Activated naive CD8-positive, alpha-beta T cell (primary cell): ENCODE results near the gene CLMN.

ENCODE experiments used
- H3K27ac Mint-ChIP-seq: one replicate; pipeline ENCODE4 v1.8.0; 2021; ENCODE audit warnings: mixed read lengths
- H3K27me3 Mint-ChIP-seq: one replicate; pipeline ENCODE4 v1.8.0; 2021; ENCODE audit warnings: mixed read lengths
- H3K36me3 Mint-ChIP-seq: one replicate; pipeline ENCODE4 v1.8.0; 2021; ENCODE audit warnings: mixed read lengths
- H3K4me1 Mint-ChIP-seq: one replicate; pipeline ENCODE4 v1.8.0; 2021; ENCODE audit warnings: low read depth, mixed read lengths
- H3K4me3 Mint-ChIP-seq: one replicate; pipeline ENCODE4 v1.8.0; 2021; ENCODE audit warnings: mild to moderate bottlenecking, mixed read lengths
- H3K9me3 Mint-ChIP-seq: one replicate; pipeline ENCODE4 v1.8.0; 2021; ENCODE audit warnings: low read depth, mixed read lengths

The CLMN gene, protein sequence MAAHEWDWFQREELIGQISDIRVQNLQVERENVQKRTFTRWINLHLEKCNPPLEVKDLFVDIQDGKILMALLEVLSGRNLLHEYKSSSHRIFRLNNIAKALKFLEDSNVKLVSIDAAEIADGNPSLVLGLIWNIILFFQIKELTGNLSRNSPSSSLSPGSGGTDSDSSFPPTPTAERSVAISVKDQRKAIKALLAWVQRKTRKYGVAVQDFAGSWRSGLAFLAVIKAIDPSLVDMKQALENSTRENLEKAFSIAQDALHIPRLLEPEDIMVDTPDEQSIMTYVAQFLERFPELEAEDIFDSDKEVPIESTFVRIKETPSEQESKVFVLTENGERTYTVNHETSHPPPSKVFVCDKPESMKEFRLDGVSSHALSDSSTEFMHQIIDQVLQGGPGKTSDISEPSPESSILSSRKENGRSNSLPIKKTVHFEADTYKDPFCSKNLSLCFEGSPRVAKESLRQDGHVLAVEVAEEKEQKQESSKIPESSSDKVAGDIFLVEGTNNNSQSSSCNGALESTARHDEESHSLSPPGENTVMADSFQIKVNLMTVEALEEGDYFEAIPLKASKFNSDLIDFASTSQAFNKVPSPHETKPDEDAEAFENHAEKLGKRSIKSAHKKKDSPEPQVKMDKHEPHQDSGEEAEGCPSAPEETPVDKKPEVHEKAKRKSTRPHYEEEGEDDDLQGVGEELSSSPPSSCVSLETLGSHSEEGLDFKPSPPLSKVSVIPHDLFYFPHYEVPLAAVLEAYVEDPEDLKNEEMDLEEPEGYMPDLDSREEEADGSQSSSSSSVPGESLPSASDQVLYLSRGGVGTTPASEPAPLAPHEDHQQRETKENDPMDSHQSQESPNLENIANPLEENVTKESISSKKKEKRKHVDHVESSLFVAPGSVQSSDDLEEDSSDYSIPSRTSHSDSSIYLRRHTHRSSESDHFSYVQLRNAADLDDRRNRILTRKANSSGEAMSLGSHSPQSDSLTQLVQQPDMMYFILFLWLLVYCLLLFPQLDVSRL

DNA sequence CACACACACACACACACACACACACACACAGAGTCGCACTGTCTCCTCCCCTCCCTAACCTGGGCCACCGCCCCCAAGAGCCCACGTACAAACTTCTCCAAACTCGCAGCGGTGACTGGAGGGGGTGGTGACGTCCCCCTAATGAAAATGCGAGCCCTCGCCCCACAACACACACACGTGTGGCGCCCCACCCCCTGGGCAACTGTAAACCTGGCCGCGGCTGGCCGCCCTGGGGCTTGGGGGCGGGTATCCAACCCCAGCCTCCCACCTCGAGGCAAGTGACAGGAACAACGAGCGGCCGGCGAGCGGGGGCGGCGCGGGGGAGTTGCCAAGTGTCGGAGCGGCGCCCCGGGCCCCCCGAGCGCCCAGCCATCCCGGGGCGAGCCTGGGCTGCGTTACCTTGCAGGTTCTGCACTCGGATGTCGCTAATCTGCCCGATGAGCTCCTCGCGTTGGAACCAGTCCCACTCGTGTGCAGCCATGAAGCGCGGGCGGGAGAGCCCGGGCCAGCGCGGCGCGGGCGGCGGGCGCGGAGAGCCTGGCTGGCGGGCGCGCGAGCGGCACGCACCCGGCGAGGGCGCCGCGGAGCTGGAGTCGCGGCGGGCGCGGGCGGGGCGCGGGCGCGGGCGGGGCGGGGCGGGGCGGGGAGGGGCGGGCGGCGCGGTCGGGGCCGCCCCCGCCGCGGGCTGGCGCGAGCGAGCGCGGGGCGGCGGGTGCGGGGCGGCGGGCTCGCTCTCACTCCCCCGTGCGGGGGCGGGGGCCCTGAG, at the start of gene CLMN:
TSS of gene CLMN (minus strand) at position 597 of the 766 bp plus-strand sequence. CDS start at position 481, 116 bp downstream.
- Mint-ChIP-seq H3K36me3 (no peaks in the 10 kb centered on the region), H3K4me1 (peaks cover 13% of the 10 kb centered on the region), H3K27ac (no peak within 1 kb of the TSS), H3K9me3 (no peaks in the 10 kb centered on the region), H3K4me3 (peak within 1 kb of the TSS; percentile 78), H3K27me3 (peaks cover 7% of the 10 kb centered on the region)

DNA sequence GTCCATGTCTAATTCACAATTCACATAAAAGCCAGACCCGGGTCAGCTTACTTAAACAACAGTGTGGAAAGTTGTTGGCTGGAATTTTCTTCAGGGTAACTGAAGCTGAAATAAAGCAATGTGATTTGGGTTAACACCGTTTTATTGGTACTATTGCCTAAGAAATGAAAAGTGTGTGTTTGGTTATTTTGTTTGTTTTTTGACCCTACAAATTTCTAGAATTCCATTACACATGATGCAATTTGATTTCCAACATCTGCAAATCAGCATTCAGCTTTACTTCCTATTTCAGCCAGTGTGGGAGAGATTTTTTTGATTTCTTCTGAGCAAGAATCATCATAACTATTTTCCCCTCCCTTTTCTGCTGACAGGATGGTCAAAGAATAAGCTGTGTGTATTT, 45.7 kb upstream of the CLMN start:
- H3K4me1 Mint-ChIP-seq: no peaks in the 10 kb centered on the region
- H3K9me3 Mint-ChIP-seq: no peaks in the 10 kb centered on the region
- no peak overlapping the region for H3K27ac Mint-ChIP-seq
- H3K27me3 Mint-ChIP-seq: peaks cover 24% of the 10 kb centered on the region
- no peak overlapping the region for H3K4me3 Mint-ChIP-seq
- H3K36me3 Mint-ChIP-seq: no peaks in the 10 kb centered on the region

GRCh38 chr14:95364481-95365209, 44.9 kb upstream of the CLMN start:
- H3K27me3 Mint-ChIP-seq: peaks cover 24% of the 10 kb centered on the region
- no peak overlapping the region for H3K27ac Mint-ChIP-seq

DNA sequence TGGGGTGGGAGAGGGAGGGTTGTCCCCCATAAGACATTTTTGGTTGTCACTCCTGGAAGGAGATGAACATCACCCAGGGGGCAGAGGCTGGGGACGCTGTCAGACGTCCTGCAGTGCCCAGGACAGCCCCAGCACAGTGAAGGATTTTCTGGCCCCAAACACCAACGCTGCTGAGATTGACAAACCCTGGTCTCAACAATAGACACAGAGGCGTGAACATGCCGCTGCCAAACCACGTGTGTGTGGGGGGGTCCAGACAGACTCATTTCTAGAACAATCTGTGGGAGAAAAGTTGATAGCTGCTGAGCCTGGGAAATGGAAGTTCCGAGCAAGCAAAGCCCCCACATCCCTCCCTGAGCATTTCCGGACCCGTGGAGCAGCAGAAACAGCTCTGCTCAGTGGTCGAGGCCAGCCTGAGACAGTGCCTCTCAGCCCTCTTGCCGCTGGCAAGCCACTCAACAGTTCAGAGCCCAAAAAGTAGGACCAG, 43.8 kb upstream of the CLMN start:
- no peak overlapping the region for H3K27ac Mint-ChIP-seq
- H3K27me3 Mint-ChIP-seq: peaks cover 23% of the 10 kb centered on the region
- H3K4me1 Mint-ChIP-seq: no peaks in the 10 kb centered on the region
- no peak overlapping the region for H3K4me3 Mint-ChIP-seq
- H3K36me3 Mint-ChIP-seq: no peaks in the 10 kb centered on the region
- H3K9me3 Mint-ChIP-seq: no peaks in the 10 kb centered on the region

More at GRCh38 chr14:95364481-95365209, 44.9 kb upstream of the CLMN start:
- no peaks in the 10 kb centered on the region for H3K9me3 Mint-ChIP-seq
- no peaks in the 10 kb centered on the region for H3K4me1 Mint-ChIP-seq
- H3K36me3 Mint-ChIP-seq: no peaks in the 10 kb centered on the region
- no peak overlapping the region for H3K4me3 Mint-ChIP-seq

DNA sequence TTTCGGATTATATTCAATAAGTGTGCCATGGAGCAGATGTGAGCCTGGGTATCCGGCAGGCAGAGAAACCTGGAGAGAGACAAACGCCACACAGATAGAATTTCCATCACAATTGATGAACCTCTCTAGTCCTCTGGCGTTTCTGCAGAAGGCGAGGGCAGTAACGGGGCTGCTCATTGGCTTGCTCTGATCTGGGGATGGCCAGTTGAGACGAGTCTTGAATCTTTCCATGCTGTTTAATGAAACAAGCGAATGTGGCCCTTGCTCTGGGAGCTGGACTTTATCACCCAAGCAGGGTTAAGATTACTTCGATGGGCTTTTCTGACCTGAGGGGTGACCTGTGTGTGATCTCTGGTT, 42.4 kb upstream of the CLMN start:
- H3K4me3 Mint-ChIP-seq: no peak overlapping the region
- H3K4me1 Mint-ChIP-seq: no peaks in the 10 kb centered on the region
- no peaks in the 10 kb centered on the region for H3K36me3 Mint-ChIP-seq
- no peak overlapping the region for H3K27ac Mint-ChIP-seq
- H3K9me3 Mint-ChIP-seq: no peaks in the 10 kb centered on the region
- H3K27me3 Mint-ChIP-seq: peaks cover 23% of the 10 kb centered on the region

GRCh38 chr14:95361373-95362137, 41.8 kb upstream of the CLMN start:
- Mint-ChIP-seq H3K36me3 (no peaks in the 10 kb centered on the region), H3K4me3 (no peak overlapping the region), H3K9me3 (no peaks in the 10 kb centered on the region), H3K27me3 (peaks cover 23% of the 10 kb centered on the region), H3K27ac (no peak overlapping the region), H3K4me1 (no peaks in the 10 kb centered on the region)

DNA sequence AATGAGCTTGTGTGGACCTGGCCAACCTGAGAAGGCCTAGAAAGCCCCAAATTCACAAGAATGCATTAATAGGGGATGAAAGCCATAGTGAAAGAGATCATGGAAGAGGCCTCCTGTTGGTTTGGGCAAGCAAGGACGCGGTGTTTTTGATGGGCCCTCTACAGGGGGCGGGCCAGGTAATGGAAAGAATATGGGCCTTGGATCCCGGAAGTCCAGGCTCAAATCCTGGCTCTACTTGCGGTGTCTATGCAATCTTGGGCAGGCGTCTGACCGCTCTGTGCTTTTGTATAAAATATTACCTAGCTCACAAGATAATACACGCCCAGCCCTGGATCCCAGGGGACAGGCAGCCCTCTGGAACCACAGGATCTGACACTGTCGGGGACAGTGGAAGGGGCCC, 41.1 kb upstream of the CLMN start:
- Mint-ChIP-seq H3K36me3 (no peaks in the 10 kb centered on the region), H3K4me3 (no peak overlapping the region), H3K9me3 (no peaks in the 10 kb centered on the region), H3K27me3 (peaks cover 21% of the 10 kb centered on the region), H3K27ac (no peak overlapping the region), H3K4me1 (no peaks in the 10 kb centered on the region)

DNA sequence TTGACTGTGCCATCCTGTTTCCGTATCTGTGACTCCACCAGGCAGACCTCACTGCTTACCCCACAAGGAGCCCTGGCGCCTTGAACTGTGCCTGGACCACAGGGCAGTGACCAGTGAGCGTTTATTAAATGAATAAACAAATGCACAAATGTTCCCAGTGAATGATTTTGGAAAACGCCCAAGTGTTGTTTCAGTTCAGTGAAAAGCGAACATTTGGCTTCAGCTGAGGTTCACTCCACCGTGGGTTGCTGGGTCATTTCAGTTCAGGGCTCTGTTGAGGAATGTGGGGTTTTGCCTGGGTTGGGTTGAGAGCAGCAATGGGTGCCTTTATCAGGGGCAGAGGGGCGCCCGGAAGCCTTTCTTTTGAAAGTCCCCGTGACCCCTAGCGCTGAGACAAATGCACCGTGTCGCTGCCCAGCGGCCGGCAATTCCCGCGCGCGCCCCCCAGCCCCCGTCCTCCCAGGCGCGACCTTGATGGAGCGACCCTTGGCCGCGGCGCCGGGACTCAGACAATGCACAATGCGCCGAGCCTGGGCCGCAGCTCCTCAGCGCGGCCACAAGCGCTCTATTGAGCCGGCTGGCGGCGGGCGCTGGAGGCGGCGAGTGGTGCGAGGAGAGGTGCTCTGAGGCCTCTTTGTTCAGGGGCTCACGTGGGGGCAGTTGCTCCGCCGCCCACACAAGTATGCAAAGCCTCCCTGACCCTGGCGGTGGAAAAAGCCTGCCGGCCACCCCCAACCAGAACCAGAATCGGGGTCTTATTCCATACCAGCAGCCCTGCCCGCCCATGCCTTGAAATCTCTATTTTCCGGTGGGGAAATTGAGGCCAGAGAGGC, 40.5 kb upstream of the CLMN start:
- Mint-ChIP-seq H3K9me3 (no peaks in the 10 kb centered on the region), H3K27ac (no peak overlapping the region), H3K4me1 (no peaks in the 10 kb centered on the region), H3K27me3 (peaks cover 19% of the 10 kb centered on the region), H3K4me3 (no peak overlapping the region), H3K36me3 (no peaks in the 10 kb centered on the region)

- H3K4me1 Mint-ChIP-seq: no peaks in the 10 kb centered on the region
- no peaks in the 10 kb centered on the region for H3K36me3 Mint-ChIP-seq
- H3K9me3 Mint-ChIP-seq: no peaks in the 10 kb centered on the region
Observed at GRCh38 chr14:95356245-95356869, 36.6 kb upstream of the CLMN start.

GRCh38 chr14:95355422-95355821, 35.7 kb upstream of the CLMN start:
- H3K9me3 Mint-ChIP-seq: no peaks in the 10 kb centered on the region
- peaks cover 2% of the 10 kb centered on the region for H3K27me3 Mint-ChIP-seq
- H3K27ac Mint-ChIP-seq: no peak overlapping the region
- no peak overlapping the region for H3K4me3 Mint-ChIP-seq
- no peaks in the 10 kb centered on the region for H3K36me3 Mint-ChIP-seq
- no peaks in the 10 kb centered on the region for H3K4me1 Mint-ChIP-seq

More at GRCh38 chr14:95356245-95356869, 36.6 kb upstream of the CLMN start:
- Mint-ChIP-seq H3K4me3 (no peak overlapping the region), H3K27me3 (peaks cover 5% of the 10 kb centered on the region), H3K27ac (no peak overlapping the region)

GRCh38 chr14:95354834-95355233, 35.1 kb upstream of the CLMN start:
- Mint-ChIP-seq H3K27me3 (peaks cover 5% of the 10 kb centered on the region), H3K4me1 (no peaks in the 10 kb centered on the region), H3K9me3 (no peaks in the 10 kb centered on the region), H3K4me3 (no peak overlapping the region), H3K27ac (no peak overlapping the region), H3K36me3 (no peaks in the 10 kb centered on the region)

GRCh38 chr14:95353664-95354063, 34.0 kb upstream of the CLMN start:
- Mint-ChIP-seq H3K4me1 (no peaks in the 10 kb centered on the region), H3K36me3 (no peaks in the 10 kb centered on the region), H3K27me3 (peaks cover 8% of the 10 kb centered on the region), H3K27ac (no peak overlapping the region), H3K9me3 (no peaks in the 10 kb centered on the region), H3K4me3 (no peak overlapping the region)
